ENCODE data around the gene ZBTB12.
"Not testable (repeated sequence)": the region's sequence is repeated elsewhere in the genome, so short reads cannot be mapped to it uniquely, and the experiment has no call there.

The ZBTB12 gene

GRCh38 chr6:31908791-31909190 is 6.9 kb upstream of the ZBTB12 start:
- Histone ChIP-seq H3K4me2 (no peak overlapping the region), H3K27me3 (ENCODE audit: insufficient read depth, low read depth) (no peaks in the 10 kb centered on the region; the same call in 1 of the 2 replicates), H4K20me1 (ENCODE audit: insufficient read depth) (no peaks in the 10 kb centered on the region), H3K27ac (no peak overlapping the region), H3K79me2 (ENCODE audit: insufficient read depth, low read depth) (no peaks in the 10 kb centered on the region), H3K4me1 (ENCODE audit: low read depth, poor library complexity, severe bottlenecking) (peaks cover 11% of the 10 kb centered on the region), H3K9ac (no peak overlapping the region), H3K4me3 (IDR thresholded peaks at IDR 0.05; ENCODE audit: insufficient read depth, low read depth, low read length) (no peak overlapping the region), H3K36me3 (ENCODE audit: insufficient read depth) (no peaks in the 10 kb centered on the region), H2AFZ (ENCODE audit: low read depth) (no peak overlapping the region)
- TF ChIP-seq CTCF (conservative IDR thresholded peaks at IDR 0.05; ENCODE audit: low read depth, low read length), result no peak

- not testable (repeated sequence) for H3K36me3 ChIP-seq (ENCODE audit: insufficient read depth); H3K4me3 ChIP-seq (IDR thresholded peaks at IDR 0.05; ENCODE audit: insufficient read depth, low read depth, low read length); H4K20me1 ChIP-seq (ENCODE audit: insufficient read depth); H3K79me2 ChIP-seq (ENCODE audit: insufficient read depth, low read depth); H3K27me3 ChIP-seq (ENCODE audit: insufficient read depth, low read depth); H3K4me2 ChIP-seq; H3K9ac ChIP-seq; H2AFZ ChIP-seq (ENCODE audit: low read depth); H3K27ac ChIP-seq
- H3K4me1 ChIP-seq (ENCODE audit: low read depth, poor library complexity, severe bottlenecking), result peaks cover 12% of the 10 kb centered on the region
These were observed 6.4 kb upstream of the ZBTB12 start for GRCh38 chr6:31908255-31908654.

GRCh38 chr6:31907158-31907813 is 5.4 kb upstream of the ZBTB12 start:
- no peak for TF ChIP-seq CTCF (conservative IDR thresholded peaks at IDR 0.05; ENCODE audit: low read depth, low read length)
- no peak overlapping the region for H3K9ac ChIP-seq
- H3K79me2 ChIP-seq (ENCODE audit: insufficient read depth, low read depth), result no peaks in the 10 kb centered on the region
- H3K36me3 ChIP-seq (ENCODE audit: insufficient read depth), result no peaks in the 10 kb centered on the region
- H2AFZ ChIP-seq (ENCODE audit: low read depth), result no peak overlapping the region
- no peak overlapping the region for H3K4me2 ChIP-seq
- no peak overlapping the region for H3K4me3 ChIP-seq (IDR thresholded peaks at IDR 0.05; ENCODE audit: insufficient read depth, low read depth, low read length)
- no peak overlapping the region for H3K27ac ChIP-seq
- H4K20me1 ChIP-seq (ENCODE audit: insufficient read depth), result no peaks in the 10 kb centered on the region
- no peaks in the 10 kb centered on the region; the same call in 1 of the 2 replicates for H3K27me3 ChIP-seq (ENCODE audit: insufficient read depth, low read depth)
- peaks cover 21% of the 10 kb centered on the region for H3K4me1 ChIP-seq (ENCODE audit: low read depth, poor library complexity, severe bottlenecking)

GRCh38 chr6:31906727-31907126 is 4.8 kb upstream of the ZBTB12 start:
- H4K20me1 ChIP-seq (ENCODE audit: insufficient read depth); H3K36me3 ChIP-seq (ENCODE audit: insufficient read depth); H3K27ac ChIP-seq; H3K27me3 ChIP-seq (ENCODE audit: insufficient read depth, low read depth); H3K4me3 ChIP-seq (IDR thresholded peaks at IDR 0.05; ENCODE audit: insufficient read depth, low read depth, low read length); H3K9ac ChIP-seq; H2AFZ ChIP-seq (ENCODE audit: low read depth); H3K79me2 ChIP-seq (ENCODE audit: insufficient read depth, low read depth); H3K4me2 ChIP-seq: not testable (repeated sequence)
- peaks cover 21% of the 10 kb centered on the region for H3K4me1 ChIP-seq (ENCODE audit: low read depth, poor library complexity, severe bottlenecking)

- no peak overlapping the region for H3K9ac ChIP-seq
- no peak overlapping the region for H2AFZ ChIP-seq (ENCODE audit: low read depth)
- no peak for TF ChIP-seq CTCF (conservative IDR thresholded peaks at IDR 0.05; ENCODE audit: low read depth, low read length)
These were observed 4.2 kb upstream of the ZBTB12 start for GRCh38 chr6:31906122-31906521.

More at GRCh38 chr6:31906122-31906521, 4.2 kb upstream of the ZBTB12 start:
- no peaks in the 10 kb centered on the region for H4K20me1 ChIP-seq (ENCODE audit: insufficient read depth)
- no peaks in the 10 kb centered on the region for H3K79me2 ChIP-seq (ENCODE audit: insufficient read depth, low read depth)
- no peak overlapping the region for H3K4me2 ChIP-seq
- H3K27ac ChIP-seq, result no peak overlapping the region
- no peak overlapping the region for H3K4me3 ChIP-seq (IDR thresholded peaks at IDR 0.05; ENCODE audit: insufficient read depth, low read depth, low read length)
- peaks cover 23% of the 10 kb centered on the region for H3K4me1 ChIP-seq (ENCODE audit: low read depth, poor library complexity, severe bottlenecking)
- H3K27me3 ChIP-seq (ENCODE audit: insufficient read depth, low read depth), result no peaks in the 10 kb centered on the region; the same call in 1 of the 2 replicates
- no peaks in the 10 kb centered on the region for H3K36me3 ChIP-seq (ENCODE audit: insufficient read depth)

Data from KMS-11 (cell line).